Heart left ventricle (tissue), 16 donors: ENCODE results near the gene CACNA1C. TPM values are rescaled to one million over a fixed set of nuclear protein-coding genes. Genes with fewer than 3 reads are reported as not detected.

Source experiments
- ATAC-seq, 4 donors: fragments of 200-7000 bp; cut with Tn5 transposase; one replicate each; pipeline ENCODE4 v1.9.1; 2020 to 2022; ENCODE audit warnings: moderate library complexity in 4 of 4, mild to moderate bottlenecking in 3 of 4, moderate number of reproducible peaks in 1 of 4
- DNase-seq, 5 donors: peaks; one replicate each; pipeline ENCODE4 v3.0.0-alpha.2; 2020
- H3K27ac ChIP-seq, 12 donors: fragments of 200-600 bp; sonication (generic) in 4 of 12; one replicate each; pipeline versions ENCODE4 v1.5.0 to v1.8.0; 2016 to 2022; ENCODE audit warnings: mild to moderate bottlenecking in 2 of 12
- H3K27me3 ChIP-seq, 9 donors: fragments of 200-600 bp; sonication (generic) in 2 of 9; one replicate each; pipeline versions ENCODE4 v1.5.1 to v1.8.0; 2016 to 2022; ENCODE audit warnings: mild to moderate bottlenecking in 3 of 9
- H3K36me3 ChIP-seq, 9 donors: fragments of 200-600 bp; sonication (generic) in 2 of 9; one replicate each; pipeline versions ENCODE4 v1.5.0 to v1.8.0; 2018 to 2022; ENCODE audit warnings: mild to moderate bottlenecking in 2 of 9
- H3K4me1 ChIP-seq, 12 donors: fragments of 200-600 bp; sonication (generic) in 4 of 12; one replicate each; pipeline versions ENCODE4 v1.5.0 to v1.8.0; 2016 to 2022; ENCODE audit warnings: mild to moderate bottlenecking in 3 of 12
- H3K4me3 ChIP-seq, 12 donors: fragments of 200-600 bp; sonication (generic) in 4 of 12; one replicate each; pipeline versions ENCODE4 v1.5.0 to v1.8.0; 2017 to 2022; ENCODE audit warnings: mild to moderate bottlenecking in 9 of 12, moderate library complexity in 4 of 12
- H3K9me3 ChIP-seq, 12 donors: fragments of 200-600 bp; sonication (generic) in 4 of 12; one replicate each; pipeline versions ENCODE4 v1.5.0 to v1.8.0; 2016 to 2022; ENCODE audit warnings: mild to moderate bottlenecking in 1 of 12
- CTCF ChIP-seq, 12 donors: fragments of 200-600 bp; sonication (generic) in 4 of 12; IDR thresholded peaks; one replicate each; pipeline versions ENCODE4 v1.5.0 to v1.8.0; 2018 to 2022; ENCODE audit warnings: antibody characterized with exemption in 12 of 12, mild to moderate bottlenecking in 5 of 12
- POLR2A ChIP-seq, 2 donors: fragments of 450-650 bp; IDR thresholded peaks; one replicate each; pipeline ENCODE4 v1.6.1; 2017; ENCODE audit warnings: antibody characterized with exemption in 2 of 2, mild to moderate bottlenecking in 2 of 2, moderate library complexity in 2 of 2
- WGBS, 4 donors: extraction: QIAGEN DNeasy Blood & Tissue Kit in 2 of 4; methylation state at CpG; one replicate each; pipeline versions ENCODE4 v1.1.5 to v1.1.7; 2013 to 2018; 5-methylcytosine and 5-hydroxymethylcytosine counted together
- intact Hi-C, 10 donors: fragments of 100-400 bp; cut with DNase I; formaldehyde crosslinking; loops; one replicate each; pipeline versions ENCODE4 v1.11.1 to v1.14.2; 2022
- polyA plus RNA-seq, 2 donors: library from polyadenylated mRNA; stranded (reverse); fragments of 200-250 nt; gene quantifications; one replicate each; pipeline ENCODE4 v1.2.3, GENCODE V29; 2013
- total RNA-seq, 9 donors: library from RNA; depleted of rRNA in 2 of 9; stranded (reverse); fragments of >200 nt in 2 of 9; fragmentation: NEBNext Ultra II Directional in 3 of 9; extraction: Animal tissue kit (Norgen Biotek cat#: 25700) in 3 of 9; gene quantifications; one replicate each; pipeline versions ENCODE4 v1.1.0 to v1.2.4, GENCODE V29; 2016 to 2023
- donor health status: ischemic (EF 13 %, LVEDD 7.1; RV severe dilation, severe dysfunction).
- donor health status: healthy with polysubstance abuse.
- donor health status: DM: no; HTN: yes; CAD: no.
- donor health status: DM: no; HTN: no; CAD: no.
- donor health status: ischemic (EF 25% LVEDD 6.9; RV normal size, moderate dysfunction).
- donor health status: ischemic (EF 25% LVEDD 5.7; RV mildly dilated, moderate dysfunction).
- donor health status: healthy.
- donor health status: DM: yes; HTN: yes; CAD: no.
- donor health status: ischemic (EF 35%, LVEDD 5.7; RV mildly dilated, moderate dysfunction).
- donor health status: nonischemic (EF 11% LVEDD 7.7; RV severe dilation, severe dysfunction).
- donor health status: DM: yes; HTN: yes; CAD: no.
- donor health status: PGD.
- donor health status: ischemic (EF 29% LVEDD 5.4; RV normal size, mild dysfunction).
- donor health status: nonischemic (EF 23%, LVEDD 6.1; RV moderate dilation, normal function).

Gene CACNA1C
- total and polyA plus RNA-seq, 11 donors: 41.9 to 196 (median 164) TPM

GRCh38 chr12:2666411-2666810, 613.6 kb downstream of the CACNA1C start:
- Histone ChIP-seq H3K4me1 (no peaks in the 10 kb centered on the region), H3K27me3 (no peaks in the 10 kb centered on the region), H3K36me3 (peaks cover 0 to 100% (median 63%) of the 10 kb centered on the region in 9 donors), H3K27ac (no peak overlapping the region), H3K4me3 (no peak overlapping the region), H3K9me3 (no peaks in the 10 kb centered on the region)
- TF ChIP-seq POLR2A (IDR thresholded peaks at IDR 0.05) (no peak), CTCF (IDR thresholded peaks at IDR 0.05) (no peak)
- intact Hi-C loops: no loop called here
- 88 to 92% (median 89%) methylated on average over 11 of the region's 11 CpGs for WGBS, 4 donors
- no peak for ATAC-seq
- no peak for DNase-seq

- 91 to 100% (median 92%) methylated on average over 3 of the region's 3 CpGs for WGBS, 4 donors
- no peak overlapping the region for H3K4me3 ChIP-seq
- intact Hi-C loops: no loop called here
These were observed 614.1 kb downstream of the CACNA1C start for GRCh38 chr12:2666846-2667245.

GRCh38 chr12:2667716-2668440, 615.1 kb downstream of the CACNA1C start:
- peaks cover 0 to 100% (median 66%) of the 10 kb centered on the region in 9 donors for H3K36me3 ChIP-seq
- WGBS, 4 donors: 85 to 88% (median 85%) methylated on average over 13 to 17 of the region's 17 CpGs
- DNase-seq (no peak), ATAC-seq (no peak)
- no peaks in the 10 kb centered on the region for H3K9me3 ChIP-seq
- H3K27ac ChIP-seq: no peak overlapping the region
- H3K4me1 ChIP-seq: no peaks in the 10 kb centered on the region
- intact Hi-C loops: no loop called here
- H3K4me3 ChIP-seq: no peak overlapping the region
- TF ChIP-seq CTCF (IDR thresholded peaks at IDR 0.05) (no peak), POLR2A (IDR thresholded peaks at IDR 0.05) (no peak)
- no peaks in the 10 kb centered on the region for H3K27me3 ChIP-seq

More at GRCh38 chr12:2666846-2667245, 614.1 kb downstream of the CACNA1C start:
- TF ChIP-seq CTCF (IDR thresholded peaks at IDR 0.05) (no peak), POLR2A (IDR thresholded peaks at IDR 0.05) (no peak)
- Histone ChIP-seq H3K36me3 (peaks cover 0 to 100% (median 66%) of the 10 kb centered on the region in 9 donors), H3K27me3 (no peaks in the 10 kb centered on the region), H3K9me3 (no peaks in the 10 kb centered on the region), H3K27ac (no peak overlapping the region), H3K4me1 (no peaks in the 10 kb centered on the region)
- no peak for DNase-seq
- ATAC-seq: no peak

- Histone ChIP-seq H3K9me3 (no peaks in the 10 kb centered on the region), H3K4me1 (no peaks in the 10 kb centered on the region), H3K36me3 (peaks cover 0 to 98% (median 64%) of the 10 kb centered on the region in 9 donors), H3K4me3 (no peak overlapping the region), H3K27ac (no peak overlapping the region), H3K27me3 (no peaks in the 10 kb centered on the region)
- TF ChIP-seq CTCF (IDR thresholded peaks at IDR 0.05) (no peak), POLR2A (IDR thresholded peaks at IDR 0.05) (no peak)
- WGBS, 4 donors: 88 to 92% (median 90%) methylated on average over 15 to 17 of the region's 17 CpGs
- ATAC-seq: no peak
- intact Hi-C loops: no loop called here
- no peak for DNase-seq
These were observed 616.0 kb downstream of the CACNA1C start for GRCh38 chr12:2668816-2669215.
